Measurements from ENCODE around the gene TTC34. TPM values are rescaled to one million over a fixed set of nuclear protein-coding genes. Genes with fewer than 3 reads are reported as not detected.

Gene TTC34
- total RNA-seq, 1 donor, result 0.36 TPM

DNA sequence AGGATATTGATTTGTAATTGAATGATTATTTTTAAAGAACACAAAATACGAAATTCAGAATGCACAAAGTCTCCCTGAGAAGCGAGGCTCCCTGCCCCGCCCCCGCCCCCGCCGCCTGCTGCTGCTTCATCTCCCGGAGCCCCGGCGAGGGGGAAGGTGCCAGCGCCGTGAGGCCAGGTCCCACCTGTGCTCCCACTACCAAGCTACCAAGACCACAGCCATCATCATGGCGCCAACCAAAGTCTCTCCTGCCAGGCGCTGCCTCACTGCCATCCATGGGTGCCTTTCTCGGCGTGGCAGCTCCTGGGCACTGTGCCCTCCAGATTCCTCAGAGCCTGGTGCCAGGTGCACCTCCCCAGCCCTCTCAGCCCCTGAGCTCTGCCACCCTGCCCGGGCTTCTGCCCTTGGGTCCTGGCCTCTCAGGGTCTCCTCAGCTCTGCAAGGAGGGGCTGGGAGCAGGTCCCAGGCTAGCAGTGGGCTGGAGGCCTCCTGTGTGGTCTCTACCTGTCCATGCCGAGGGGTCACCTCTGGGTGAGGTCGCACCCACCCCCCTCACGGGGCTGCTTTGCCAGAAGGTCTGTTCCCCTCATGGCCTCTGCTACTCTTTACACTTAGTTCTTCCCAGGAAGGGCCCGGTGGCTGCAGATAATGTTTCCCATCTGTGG is 29.4 kb upstream of the TTC34 start:
- Histone ChIP-seq H3K9me3 (ENCODE audit: low read depth, low read length) (no peaks in the 10 kb centered on the region), H4K20me1 (ENCODE audit: insufficient read depth, low read length) (no peaks in the 10 kb centered on the region), H3K4me1 (ENCODE audit: insufficient read depth, low read length) (no peaks in the 10 kb centered on the region), H3K79me2 (ENCODE audit: insufficient read depth, low read length) (no peaks in the 10 kb centered on the region), H2AFZ (ENCODE audit: low read length) (no peak overlapping the region), H3K4me3 (ENCODE audit: insufficient read depth, low read length) (no peak overlapping the region), H3K36me3 (ENCODE audit: insufficient read depth, low read length) (no peaks in the 10 kb centered on the region), H3K27me3 (ENCODE audit: insufficient read depth, low read length) (no peaks in the 10 kb centered on the region), H3K27ac (ENCODE audit: low read depth, low read length) (no peak overlapping the region), H3K4me2 (ENCODE audit: insufficient read depth, low read length) (no peak overlapping the region)
- DNase-seq (ENCODE audit: insufficient read length, low spot score, missing footprints), result no peak
- TF ChIP-seq, protein P1, sequence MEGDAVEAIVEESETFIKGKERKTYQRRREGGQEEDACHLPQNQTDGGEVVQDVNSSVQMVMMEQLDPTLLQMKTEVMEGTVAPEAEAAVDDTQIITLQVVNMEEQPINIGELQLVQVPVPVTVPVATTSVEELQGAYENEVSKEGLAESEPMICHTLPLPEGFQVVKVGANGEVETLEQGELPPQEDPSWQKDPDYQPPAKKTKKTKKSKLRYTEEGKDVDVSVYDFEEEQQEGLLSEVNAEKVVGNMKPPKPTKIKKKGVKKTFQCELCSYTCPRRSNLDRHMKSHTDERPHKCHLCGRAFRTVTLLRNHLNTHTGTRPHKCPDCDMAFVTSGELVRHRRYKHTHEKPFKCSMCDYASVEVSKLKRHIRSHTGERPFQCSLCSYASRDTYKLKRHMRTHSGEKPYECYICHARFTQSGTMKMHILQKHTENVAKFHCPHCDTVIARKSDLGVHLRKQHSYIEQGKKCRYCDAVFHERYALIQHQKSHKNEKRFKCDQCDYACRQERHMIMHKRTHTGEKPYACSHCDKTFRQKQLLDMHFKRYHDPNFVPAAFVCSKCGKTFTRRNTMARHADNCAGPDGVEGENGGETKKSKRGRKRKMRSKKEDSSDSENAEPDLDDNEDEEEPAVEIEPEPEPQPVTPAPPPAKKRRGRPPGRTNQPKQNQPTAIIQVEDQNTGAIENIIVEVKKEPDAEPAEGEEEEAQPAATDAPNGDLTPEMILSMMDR (IDR thresholded peaks at IDR 0.05; ENCODE audit: extremely low read depth, low read depth, low read length), result no peak

DNA sequence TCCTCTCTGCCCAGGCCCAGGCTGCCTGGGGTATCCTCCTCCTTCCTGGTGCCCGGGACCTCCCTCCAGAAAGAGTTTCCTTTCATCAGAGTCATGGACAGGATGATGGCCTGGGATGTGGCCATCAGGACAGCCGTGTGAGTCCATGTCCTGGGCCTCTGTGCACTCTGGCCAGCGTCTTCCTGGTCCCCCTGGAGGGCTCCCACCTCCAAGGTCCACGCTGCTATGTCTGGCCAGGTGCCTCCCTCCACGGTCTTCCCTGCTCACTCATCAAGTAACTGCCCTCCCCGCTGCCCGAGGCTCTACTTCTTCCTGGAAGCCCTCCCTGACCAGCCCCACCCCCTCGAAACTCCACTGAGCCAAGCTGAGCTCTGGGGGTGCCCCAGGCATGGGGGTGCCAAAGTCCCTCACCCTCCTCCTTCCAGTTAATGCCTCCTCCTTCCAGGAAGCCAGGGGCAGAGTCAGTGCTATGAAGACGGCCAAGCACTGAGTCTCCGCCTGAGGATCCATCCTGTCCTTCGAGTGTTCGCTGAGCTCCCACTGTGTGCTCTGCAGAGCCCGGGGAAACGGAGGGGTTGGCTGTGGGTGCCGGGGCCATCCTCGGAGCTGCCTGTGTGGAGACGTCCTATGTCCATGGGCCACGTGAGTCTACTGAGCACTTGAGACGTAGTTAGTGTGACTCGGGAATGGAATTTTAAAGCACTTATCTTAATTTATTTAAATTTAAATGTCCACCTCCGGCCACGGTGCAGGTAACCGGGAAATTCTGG is 28.5 kb upstream of the TTC34 start:
- Histone ChIP-seq H3K9me3 (ENCODE audit: low read depth, low read length) (no peaks in the 10 kb centered on the region), H3K4me3 (ENCODE audit: insufficient read depth, low read length) (no peak overlapping the region), H3K4me1 (ENCODE audit: insufficient read depth, low read length) (no peaks in the 10 kb centered on the region), H3K27me3 (ENCODE audit: insufficient read depth, low read length) (no peaks in the 10 kb centered on the region), H3K27ac (ENCODE audit: low read depth, low read length) (no peak overlapping the region), H3K36me3 (ENCODE audit: insufficient read depth, low read length) (no peaks in the 10 kb centered on the region), H3K4me2 (ENCODE audit: insufficient read depth, low read length) (no peak overlapping the region), H4K20me1 (ENCODE audit: insufficient read depth, low read length) (no peaks in the 10 kb centered on the region), H2AFZ (ENCODE audit: low read length) (no peak overlapping the region), H3K79me2 (ENCODE audit: insufficient read depth, low read length) (no peaks in the 10 kb centered on the region)
- DNase-seq (ENCODE audit: insufficient read length, low spot score, missing footprints), result peak; percentile 70
- TF ChIP-seq, protein P1 (IDR thresholded peaks at IDR 0.05; ENCODE audit: extremely low read depth, low read depth, low read length), result no peak

DNA sequence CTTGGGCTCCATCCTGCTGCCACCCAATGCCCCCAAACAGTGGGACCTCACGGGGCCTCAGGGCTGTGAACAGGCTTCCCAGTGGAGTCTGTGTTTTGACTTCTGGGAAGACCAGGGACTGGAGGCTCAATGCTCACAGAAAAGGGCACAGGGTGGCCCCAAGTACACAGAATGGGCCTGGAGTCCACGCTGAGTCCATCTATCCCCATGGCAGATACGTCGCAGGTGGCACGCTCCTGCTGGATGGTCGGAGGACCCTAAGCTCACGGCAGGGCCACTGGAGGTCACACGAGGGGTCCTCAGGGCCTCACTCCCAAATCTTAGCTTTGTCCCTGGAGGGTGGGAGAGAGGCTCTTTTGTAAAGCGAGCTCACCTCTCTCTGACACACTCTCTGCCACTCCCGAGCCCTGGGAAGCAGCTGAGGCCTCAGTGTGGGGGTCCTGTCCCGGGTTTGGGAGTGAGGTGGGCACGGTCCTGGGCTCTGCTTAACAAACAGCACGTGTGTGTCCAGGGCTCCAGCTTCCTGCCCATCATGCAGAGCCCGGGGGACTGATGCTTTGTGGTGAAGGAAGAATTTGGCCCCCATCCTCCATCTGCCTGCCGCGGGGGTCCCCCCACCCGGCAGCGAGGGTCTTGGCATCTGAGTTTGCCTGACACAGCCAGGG is 27.2 kb upstream of the TTC34 start:
- Histone ChIP-seq H3K4me1 (ENCODE audit: insufficient read depth, low read length) (no peaks in the 10 kb centered on the region), H3K27ac (ENCODE audit: low read depth, low read length) (no peak overlapping the region), H3K36me3 (ENCODE audit: insufficient read depth, low read length) (no peaks in the 10 kb centered on the region), H4K20me1 (ENCODE audit: insufficient read depth, low read length) (no peaks in the 10 kb centered on the region), H3K79me2 (ENCODE audit: insufficient read depth, low read length) (no peaks in the 10 kb centered on the region), H3K4me2 (ENCODE audit: insufficient read depth, low read length) (no peak overlapping the region), H3K9me3 (ENCODE audit: low read depth, low read length) (no peaks in the 10 kb centered on the region), H3K4me3 (ENCODE audit: insufficient read depth, low read length) (no peak overlapping the region), H2AFZ (ENCODE audit: low read length) (no peak overlapping the region), H3K27me3 (ENCODE audit: insufficient read depth, low read length) (no peaks in the 10 kb centered on the region)
- TF ChIP-seq, protein P1 (IDR thresholded peaks at IDR 0.05; ENCODE audit: extremely low read depth, low read depth, low read length), result no peak
- peak; percentile 42 for DNase-seq (ENCODE audit: insufficient read length, low spot score, missing footprints)

Measured in osteoblast (primary cell).